ENCODE data around the gene DRD3.

The DRD3 gene

DNA sequence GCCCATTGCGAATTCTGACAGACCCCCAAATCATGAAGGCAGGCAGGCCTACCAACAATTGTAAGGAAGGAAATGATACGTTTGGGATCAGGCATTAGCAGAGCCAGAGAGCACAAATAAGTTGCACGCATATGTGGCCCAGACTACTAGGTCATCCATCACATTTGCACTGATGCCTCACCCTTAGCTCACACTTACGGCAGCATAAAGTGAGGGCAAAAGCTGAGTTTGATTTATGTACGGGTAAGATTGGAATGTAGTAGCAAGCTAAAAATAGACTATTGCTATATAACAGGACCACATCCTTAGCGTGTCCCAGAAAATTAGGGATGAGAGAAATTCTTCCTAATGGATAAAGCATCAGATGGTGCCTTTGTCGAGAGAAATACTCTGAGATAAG, 63.7 kb downstream of the DRD3 start:
- DNase-seq: no peak

DNA sequence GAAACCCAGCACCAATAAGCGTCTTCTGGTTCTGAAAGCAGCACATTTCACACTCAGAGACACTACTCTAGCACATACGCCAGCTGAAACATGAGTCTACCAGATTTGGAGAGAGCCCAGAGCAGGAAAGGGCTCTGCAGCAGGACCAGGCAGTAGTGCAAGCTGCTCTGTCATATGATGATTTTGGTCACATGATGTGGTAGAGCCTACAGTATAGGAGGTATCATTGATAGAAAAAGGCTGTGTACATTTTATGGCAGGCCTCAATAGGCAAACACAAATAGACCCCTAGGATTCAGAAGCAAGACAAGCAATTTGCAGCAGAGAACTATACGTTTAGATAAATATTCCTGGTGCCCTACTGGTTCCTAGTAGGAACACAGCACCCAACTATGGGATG, 64.1 kb downstream of the DRD3 start:
- DNase-seq: no peak

DNA sequence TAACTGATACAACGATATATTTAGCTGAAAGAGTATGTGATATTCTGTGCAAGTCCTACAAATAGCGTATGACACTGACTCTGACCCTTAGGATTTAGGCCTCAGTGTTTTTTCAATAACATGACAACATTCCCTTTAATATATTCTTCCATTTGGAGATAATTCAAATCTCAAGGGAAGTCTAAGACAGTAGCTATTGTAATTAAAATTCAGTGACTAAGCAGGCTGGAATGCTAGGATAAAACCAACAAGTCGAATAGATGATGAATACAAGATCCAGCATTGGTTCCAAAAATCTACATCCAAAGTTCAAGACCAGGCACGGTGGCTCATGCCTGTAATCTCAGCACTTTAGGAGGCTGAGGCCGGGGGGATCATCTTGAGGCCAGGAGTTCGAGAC, 66.2 kb downstream of the DRD3 start:
- DNase-seq: no peak

DNA sequence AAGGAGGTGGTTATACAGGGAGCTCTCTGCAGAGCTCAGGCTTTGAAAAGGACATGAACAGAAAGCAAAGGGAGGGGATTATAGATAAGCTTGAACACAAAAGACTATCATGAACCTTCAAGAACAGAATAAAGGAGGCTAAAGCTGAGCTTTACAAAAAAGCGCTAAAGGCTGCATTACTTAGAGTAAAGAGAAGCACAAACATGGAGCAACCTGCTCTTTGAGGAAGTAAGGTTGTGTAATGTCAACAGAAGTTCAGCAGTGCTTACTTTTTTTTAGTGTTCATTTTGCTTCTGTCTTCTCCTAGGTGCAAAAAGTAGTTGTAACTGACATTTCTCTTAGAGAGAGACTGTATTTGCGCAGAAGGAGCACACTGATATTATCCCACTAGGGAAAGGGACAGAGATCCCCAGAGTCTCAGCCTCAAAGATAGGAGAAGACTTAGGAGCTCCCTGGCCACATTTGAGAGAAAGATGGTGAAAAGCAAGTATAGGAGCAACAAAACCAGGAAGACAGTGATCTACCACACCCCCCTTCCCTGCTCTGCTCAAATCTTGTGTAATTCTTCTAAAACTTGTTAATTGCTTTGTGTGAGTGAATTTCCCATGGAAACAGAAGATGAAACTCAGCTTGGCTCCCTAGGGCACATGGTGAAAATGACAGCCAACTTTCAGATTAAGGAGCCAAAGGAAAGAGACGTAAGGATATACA, 67.6 kb downstream of the DRD3 start:
- DNase-seq: no peak

DNA sequence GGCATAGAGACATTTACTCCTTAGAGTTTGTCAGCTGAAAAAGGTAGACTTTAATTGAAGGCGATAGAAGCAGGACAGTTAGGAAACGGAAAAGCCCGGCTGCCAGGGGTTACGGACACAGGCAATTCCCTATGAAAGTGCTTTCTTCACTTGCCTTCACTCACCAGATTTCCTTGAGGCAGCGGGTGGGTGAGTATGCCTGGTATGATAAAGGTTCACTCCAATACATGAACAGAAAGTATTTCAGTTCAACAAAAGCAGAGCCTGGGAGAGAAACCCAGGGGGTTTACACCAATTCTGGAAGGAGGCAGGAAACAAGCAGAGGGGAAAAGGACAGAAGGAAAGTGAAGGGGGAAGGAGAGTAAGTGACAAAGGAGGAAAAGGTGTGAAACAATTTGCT, 68.4 kb downstream of the DRD3 start:
- no peak for DNase-seq

DNA sequence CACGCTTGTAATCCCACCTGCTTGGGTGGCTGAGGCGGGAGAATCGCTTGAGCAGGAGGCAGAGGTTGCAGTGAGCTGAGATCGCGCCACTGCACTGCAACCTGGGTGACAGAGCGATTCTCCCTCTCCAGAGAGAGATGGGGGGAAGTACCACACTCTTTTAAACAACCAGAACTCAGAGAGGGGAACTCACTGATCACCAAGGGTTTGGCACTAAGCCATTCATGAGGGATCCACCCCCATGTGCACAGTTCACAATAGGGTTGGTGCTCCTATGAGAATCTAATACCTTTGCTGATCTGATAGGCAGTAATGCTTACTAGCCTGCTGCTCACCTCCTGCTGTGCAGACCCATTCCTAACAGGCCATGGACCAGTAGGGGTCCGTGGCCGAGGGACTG, 70.7 kb downstream of the DRD3 start:
- no peak for DNase-seq

DNA sequence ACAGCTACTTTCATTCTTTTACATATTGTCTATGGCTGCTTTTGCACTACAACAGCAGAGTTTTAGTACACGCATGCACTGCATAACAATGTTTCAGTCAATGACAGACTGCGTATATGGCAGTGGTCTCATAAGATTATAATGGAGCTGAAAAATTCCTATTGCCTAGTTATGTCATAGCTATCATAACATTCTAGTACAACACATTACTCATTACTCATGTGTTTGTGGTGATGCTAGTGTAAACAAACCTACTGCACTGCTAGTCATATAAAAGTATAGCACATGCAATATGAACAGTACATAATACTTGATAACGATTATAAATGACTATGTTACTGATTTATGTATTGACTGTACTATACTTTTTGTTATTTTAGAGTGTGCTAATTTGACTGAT, 74.4 kb downstream of the DRD3 start:
- no peak for DNase-seq

DNA sequence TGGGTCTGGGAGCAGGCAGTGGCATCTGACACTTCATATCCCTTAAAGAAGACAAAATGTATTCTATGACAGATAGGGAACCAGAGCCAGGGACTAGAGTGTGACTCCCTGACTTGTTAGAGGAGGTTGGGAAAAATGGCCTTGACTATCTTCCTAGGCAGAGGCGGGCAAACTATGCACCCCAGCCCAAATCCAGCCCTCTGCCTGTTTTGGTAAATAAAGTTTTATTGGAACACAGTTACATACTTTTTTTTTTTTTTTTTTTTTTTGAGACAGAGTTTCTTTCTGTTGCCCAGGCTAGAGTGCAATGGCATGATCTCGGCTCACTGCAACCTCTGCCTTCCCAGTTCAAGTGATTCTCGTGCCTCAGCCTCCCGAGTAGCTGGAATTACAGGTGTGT, 75.0 kb downstream of the DRD3 start:
- no peak for DNase-seq

DNA sequence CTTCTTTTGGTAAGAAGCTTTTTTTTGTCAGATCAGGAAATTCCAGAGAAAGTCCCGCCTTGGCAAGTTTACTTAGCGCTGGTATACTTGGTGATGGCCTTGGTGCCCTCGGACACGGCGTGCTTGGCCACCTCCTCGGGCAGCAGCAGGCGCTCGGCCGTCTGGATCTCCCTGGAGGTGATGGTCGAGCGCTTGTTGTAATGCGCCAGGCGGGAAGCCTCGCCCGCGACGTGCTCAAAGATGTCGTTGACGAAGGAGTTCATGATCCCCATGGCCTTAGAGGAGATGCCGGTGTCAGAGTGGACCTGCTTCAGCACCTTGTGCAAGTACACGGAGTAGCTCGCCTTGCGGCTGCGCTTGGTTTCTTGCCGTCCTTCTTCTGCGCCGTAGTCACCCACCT, 75.7 kb downstream of the DRD3 start:
- DNase-seq: no peak

DNA sequence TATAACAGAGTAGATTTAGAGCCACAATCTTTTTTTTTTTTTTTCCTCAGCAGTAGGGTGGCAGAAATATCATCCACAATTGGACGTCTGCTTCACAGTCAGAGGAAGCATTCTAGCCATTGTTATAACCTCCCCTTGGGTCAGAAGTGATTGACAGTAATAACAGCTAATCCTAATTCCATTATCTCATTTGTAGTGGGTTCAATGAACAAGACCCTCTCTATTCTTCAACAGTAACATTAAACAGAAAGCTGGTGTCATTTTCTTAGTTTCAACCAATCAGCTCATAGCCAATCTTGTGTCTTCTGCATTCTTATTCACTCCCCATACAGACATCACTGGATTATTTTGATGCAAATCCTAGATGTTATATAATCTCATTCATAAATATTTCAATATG, 77.8 kb downstream of the DRD3 start:
- no peak for DNase-seq

DNA sequence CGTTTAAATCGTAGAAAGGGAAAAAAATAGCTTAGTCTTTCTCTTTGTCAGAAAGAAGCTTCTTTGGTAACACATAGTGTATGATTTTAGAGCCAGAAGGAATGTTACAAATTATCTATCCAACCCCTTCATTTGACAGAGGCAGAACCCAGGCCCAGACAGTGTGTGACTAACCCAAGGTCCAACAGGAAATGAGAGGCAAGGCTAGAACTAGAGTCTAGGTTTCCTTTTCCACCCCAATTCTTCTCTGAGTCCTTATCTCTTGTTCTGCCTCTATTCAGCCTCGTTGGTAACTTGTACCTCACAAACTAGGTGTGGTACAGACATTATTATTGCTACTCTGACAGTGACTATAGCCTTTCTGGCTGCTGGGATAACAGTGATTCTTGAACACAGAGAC, 83.1 kb downstream of the DRD3 start:
- no peak for DNase-seq

DNA sequence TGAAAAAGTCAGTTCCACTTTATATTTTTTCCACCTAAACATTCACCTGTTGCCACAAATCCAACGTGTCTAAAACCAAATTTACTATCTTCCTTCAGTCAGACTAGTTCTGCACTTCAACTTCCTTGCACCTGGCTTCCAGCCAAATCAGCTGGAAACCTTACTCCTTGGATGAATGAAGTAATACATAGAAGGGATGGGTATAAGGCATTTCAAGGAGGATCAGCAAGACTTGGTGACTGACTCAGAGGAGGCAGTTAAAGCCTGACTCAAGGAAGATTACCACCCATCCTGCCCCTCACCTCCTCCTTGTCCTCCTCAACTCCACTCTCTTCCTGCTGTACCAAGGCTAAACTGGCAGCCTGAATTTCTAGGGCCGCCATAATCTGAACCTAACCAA, 85.3 kb downstream of the DRD3 start:
- no peak for DNase-seq

DNA sequence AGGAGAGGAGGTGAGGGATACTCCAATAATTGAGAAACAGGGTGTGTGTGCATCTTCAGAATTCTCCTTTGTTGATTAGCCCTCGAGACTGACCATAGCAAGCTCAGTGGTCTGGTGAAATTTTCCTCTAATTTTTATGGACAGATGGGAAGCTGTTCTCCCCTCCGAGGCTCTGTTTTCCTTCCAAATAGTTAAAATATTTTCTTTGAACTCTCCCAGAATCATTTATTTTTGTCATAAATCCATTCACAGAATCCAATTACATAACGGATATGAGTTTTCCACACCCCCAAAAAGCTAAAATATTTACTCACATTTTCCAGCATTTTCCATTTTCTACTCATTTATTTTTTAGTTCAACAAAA, 85.9 kb downstream of the DRD3 start:
- DNase-seq: no peak

DNA sequence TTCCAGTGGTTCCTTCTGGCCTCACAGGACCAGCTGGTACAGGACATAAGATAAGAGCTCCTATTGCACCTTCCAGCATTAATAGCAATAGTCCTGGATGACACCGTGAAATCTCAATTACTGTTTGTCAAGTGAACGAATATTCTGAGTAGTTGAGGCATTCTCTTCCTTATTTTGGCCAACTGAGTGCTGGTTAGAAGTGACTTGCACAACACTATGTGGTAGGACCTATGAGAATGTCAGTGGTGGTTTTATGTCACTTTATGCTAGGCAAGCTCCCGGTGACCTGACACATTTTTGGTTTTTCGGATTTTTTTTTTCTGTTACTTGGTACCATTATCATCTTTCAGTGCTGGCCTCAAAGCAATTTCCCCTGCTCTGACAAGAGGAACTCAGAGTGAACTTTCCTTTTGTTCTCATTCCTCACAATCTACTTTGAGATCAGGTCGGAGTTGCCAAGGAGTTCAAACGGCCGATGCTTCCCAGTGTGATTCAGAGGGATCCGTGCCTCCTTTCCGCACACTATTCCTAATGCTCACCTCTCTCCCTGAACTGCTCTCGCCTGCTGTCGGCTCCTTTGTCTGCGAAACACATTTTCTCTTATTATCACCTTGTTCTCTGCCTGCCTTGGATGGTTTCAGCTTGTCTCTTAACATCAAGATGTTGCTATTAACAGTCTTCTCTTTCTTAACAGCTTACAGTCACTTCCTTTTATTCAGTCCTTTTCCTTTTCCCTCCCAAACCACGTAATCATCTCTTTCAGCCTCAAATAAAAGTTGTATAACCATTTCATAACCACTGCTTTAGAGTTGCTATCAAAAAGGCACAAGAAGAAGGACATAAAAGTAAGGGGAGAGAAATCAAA, 86.5 kb downstream of the DRD3 start:
- no peak for DNase-seq

DNA sequence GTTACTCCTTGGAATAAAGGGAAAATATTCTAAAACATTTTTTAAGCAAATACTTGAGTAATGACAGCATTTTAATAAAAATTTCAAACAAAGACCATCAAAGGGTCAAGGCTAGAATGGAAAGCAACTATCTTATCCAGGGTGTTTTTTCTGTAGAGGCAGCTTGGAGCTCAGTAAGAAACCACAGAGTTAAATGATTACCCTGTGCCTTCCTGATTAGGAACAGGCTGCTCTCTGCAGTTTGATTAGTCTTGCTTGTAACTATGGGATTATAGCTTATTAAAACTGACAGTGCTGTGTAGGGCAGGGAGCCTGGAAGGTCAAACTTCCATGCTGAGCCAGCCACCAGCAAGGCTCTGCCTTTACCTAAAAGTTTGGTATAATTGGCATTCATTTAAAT, 89.2 kb downstream of the DRD3 start:
- DNase-seq: no peak

DNA sequence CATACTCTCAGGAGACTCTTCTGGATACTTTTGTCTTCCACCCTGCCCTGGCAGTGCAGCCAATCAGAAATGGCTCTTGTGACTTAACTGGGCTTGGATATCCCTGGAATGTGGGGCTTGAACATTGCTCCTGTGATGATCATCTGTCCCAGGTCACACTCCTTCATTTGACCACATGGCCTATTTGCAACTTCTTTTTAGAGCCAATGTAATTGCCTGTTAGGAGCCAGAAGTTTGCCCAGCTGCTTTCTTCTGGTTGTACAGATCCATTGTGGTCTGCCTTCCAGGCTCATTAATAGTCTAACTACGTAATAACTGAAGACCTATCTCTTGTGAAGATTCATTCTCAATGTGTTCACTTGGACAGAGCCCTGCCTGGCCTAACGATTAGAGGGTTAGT, 92.5 kb downstream of the DRD3 start:
- no peak for DNase-seq

DNA sequence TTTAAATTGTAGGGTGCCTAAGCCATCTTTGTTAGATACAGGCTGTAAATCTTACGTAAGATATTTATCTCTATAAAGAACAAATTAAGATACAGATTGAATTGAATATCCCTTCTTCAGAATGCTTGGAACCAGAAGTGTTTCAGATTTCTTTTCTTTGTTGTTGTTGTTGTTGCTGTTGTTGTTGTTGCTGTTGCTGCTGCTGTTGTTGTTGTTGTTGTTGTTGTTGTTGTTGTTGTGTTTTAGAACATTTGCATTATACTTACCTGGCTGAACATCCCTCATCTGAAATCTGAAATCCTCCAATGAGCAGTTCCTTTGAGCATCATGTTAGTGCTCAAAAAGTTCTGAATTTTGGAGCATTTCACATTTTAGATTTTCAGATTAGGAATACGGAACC, 95.7 kb downstream of the DRD3 start:
- DNase-seq: no peak

DNA sequence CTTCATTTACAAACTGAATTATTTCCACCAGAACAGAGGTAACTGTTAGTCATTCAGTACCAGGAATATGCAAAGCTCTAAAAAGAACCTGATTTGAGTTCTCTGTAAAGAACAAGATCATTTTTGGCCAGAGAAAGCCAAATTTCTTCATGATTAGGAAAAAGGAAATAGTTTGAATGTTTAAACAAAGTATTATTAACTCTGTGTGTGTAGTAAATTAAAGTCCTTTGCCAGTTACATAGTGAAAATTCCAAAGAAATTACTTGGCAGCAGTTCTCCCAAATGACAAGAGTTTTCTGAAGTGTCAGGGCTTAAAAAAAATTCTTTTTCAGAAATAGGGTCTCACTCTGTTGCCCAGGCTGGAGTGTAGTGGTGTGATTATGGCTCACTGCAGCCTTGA, 97.8 kb downstream of the DRD3 start:
- no peak for DNase-seq

DNA sequence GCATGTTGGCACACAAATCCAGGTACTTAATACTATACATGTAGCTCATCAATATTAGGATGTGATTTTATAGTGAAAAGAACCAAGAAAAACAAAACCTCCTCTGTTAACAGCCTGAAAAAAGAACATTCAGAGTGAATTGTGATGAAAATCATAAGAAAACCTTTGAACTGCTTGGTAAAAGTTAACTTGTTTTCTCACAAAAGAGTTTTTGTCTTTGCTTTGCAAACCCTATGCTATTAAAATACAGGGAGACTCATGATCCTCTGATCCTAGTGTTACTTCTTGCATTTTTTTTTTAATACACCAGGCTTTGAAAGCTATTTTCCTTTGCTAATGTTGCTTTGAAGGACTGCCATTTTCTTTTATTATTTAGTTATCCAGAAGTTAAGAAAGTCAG, 98.7 kb downstream of the DRD3 start:
- no peak for DNase-seq

DNA sequence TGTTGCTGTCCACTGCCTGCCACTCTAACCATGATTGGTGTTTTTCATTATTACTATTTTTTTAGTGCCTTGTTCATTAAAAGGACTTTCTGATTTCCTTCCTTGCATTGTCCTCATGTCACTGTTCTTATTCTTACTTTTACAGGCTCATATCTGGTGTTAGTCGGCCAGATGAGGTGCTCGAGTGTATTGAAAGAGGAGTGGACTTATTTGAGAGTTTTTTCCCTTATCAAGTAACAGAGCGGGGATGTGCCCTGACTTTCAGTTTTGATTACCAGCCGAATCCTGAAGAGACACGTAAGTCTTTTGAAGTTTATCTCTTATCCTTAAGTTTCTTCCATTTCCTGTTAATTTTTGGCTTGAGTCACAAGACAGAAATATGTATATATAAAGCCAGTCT, 99.1 kb downstream of the DRD3 start:
- no peak for DNase-seq

DNA sequence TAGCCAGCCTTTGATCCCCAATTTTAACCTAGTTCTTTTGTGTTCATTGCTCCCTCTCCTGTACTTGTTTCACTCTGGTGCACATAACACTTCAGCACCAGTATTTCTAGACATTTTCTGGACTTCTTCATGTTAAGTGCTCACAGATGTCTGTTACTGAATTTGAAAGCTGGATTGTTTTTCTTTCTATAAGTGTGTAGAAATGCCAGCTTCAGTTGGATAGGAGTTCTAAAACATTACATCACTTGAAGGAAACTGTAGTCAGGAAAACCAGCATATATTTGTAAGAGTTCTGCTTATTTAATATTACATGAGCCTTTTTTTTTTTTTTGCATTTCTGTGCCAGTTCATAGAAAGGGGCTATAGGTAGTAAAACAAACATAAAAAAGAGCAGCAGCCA, 100.7 kb downstream of the DRD3 start:
- DNase-seq: no peak

All from NCI-H526 (cell line).